ENCODE measurements around the gene SEC61A2.

Gene SEC61A2

GRCh38 chr10:12195603-12196506 is 66.4 kb downstream of the SEC61A2 start, which contains the start of the genes CDC123 and NUDT5:
TSS of gene CDC123 (plus strand) at chr10:12196188. CDS start at chr10:12196246, 58 bp downstream.
TSS of gene NUDT5 (minus strand) at chr10:12195891. CDS start at chr10:12186291, 9,600 bp downstream.
- peak; percentile 61 to 80 (median 72) for DNase-seq (ENCODE audit: low read depth in 4 of 4, low spot score in 1 of 4)

GRCh38 chr10:12196531-12197211 is 67.2 kb downstream of the SEC61A2 start:
- DNase-seq (ENCODE audit: low read depth in 4 of 4, low spot score in 1 of 4): no peak

GRCh38 chr10:12198156-12198555 is 68.7 kb downstream of the SEC61A2 start:
- DNase-seq (ENCODE audit: low read depth in 4 of 4, low spot score in 1 of 4): no peak

GRCh38 chr10:12200850-12201249 is 71.4 kb downstream of the SEC61A2 start:
- DNase-seq (ENCODE audit: low read depth in 4 of 4, low spot score in 1 of 4): no peak

GRCh38 chr10:12201543-12201942 is 72.1 kb downstream of the SEC61A2 start:
- DNase-seq (ENCODE audit: low read depth in 4 of 4, low spot score in 1 of 4): no peak

- DNase-seq (ENCODE audit: low read depth in 4 of 4, low spot score in 1 of 4): no peak
These were observed 72.7 kb downstream of the SEC61A2 start for GRCh38 chr10:12202226-12202625.

GRCh38 chr10:12205082-12205481 is 75.6 kb downstream of the SEC61A2 start:
- DNase-seq (ENCODE audit: low read depth in 4 of 4, low spot score in 1 of 4): no peak

GRCh38 chr10:12207114-12207513 is 77.6 kb downstream of the SEC61A2 start:
- DNase-seq (ENCODE audit: low read depth in 4 of 4, low spot score in 1 of 4): no peak

- no peak for DNase-seq (ENCODE audit: low read depth in 4 of 4, low spot score in 1 of 4)
These were observed 79.0 kb downstream of the SEC61A2 start for GRCh38 chr10:12208460-12208859.

GRCh38 chr10:12212454-12212853 is 83.0 kb downstream of the SEC61A2 start:
- no peak for DNase-seq (ENCODE audit: low read depth in 4 of 4, low spot score in 1 of 4)

- no peak for DNase-seq (ENCODE audit: low read depth in 4 of 4, low spot score in 1 of 4)
These were observed 84.1 kb downstream of the SEC61A2 start for GRCh38 chr10:12213621-12214020.

GRCh38 chr10:12214093-12214492 is 84.6 kb downstream of the SEC61A2 start:
- DNase-seq (ENCODE audit: low read depth in 4 of 4, low spot score in 1 of 4): no peak

- no peak for DNase-seq (ENCODE audit: low read depth in 4 of 4, low spot score in 1 of 4)
These were observed 85.3 kb downstream of the SEC61A2 start for GRCh38 chr10:12214763-12215218.

Measured in stimulated activated CD4-positive, alpha-beta T cell treated with anti-CD3 and anti-CD28 coated beads, Interleukin-1b, Interleukin-23, amount 100 ng/mL, for 24 hours (primary cell).